Measurements from ENCODE around the gene ADIPOQ.
A peak's percentile ranks its signal among the peaks of the same experiment; 100 is the strongest.
"Not testable (repeated sequence)": the region's sequence is repeated elsewhere in the genome, so short reads cannot be mapped to it uniquely, and the experiment has no call there.

The ADIPOQ gene

DNA sequence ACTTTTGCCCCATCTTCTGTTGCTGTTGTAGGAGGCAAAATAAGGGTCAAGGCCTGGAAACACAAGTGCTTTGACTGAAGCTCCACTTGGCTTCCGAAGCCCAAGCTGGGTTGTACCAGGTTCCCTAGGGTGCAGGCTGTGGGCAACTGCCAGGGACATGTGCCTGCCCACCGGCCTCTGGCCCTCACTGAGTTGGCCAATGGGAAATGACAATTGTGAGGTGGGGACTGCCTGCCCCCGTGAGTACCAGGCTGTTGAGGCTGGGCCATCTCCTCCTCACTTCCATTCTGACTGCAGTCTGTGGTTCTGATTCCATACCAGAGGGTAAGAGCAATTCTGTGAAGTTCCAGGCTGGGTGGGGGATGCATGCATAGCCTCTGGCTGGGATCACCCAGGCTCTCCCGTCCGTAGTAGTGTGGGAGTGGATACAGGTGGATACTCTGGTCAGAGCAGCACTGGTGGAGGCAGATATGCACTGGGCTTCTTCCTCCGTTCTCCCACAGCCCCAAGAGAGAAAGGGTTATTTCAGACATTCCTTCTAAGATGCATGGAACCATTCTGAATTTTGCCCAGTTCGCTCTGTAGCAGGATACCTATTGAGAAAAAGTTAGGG lies at the start of gene ADIPOQ:
TSS of gene ADIPOQ (plus strand) at position 285 of the 613 bp plus-strand sequence. CDS start 10,349 bp downstream, outside the sequence.
- DNase-seq (ENCODE audit: low read depth in 2 of 2): no peak

DNA sequence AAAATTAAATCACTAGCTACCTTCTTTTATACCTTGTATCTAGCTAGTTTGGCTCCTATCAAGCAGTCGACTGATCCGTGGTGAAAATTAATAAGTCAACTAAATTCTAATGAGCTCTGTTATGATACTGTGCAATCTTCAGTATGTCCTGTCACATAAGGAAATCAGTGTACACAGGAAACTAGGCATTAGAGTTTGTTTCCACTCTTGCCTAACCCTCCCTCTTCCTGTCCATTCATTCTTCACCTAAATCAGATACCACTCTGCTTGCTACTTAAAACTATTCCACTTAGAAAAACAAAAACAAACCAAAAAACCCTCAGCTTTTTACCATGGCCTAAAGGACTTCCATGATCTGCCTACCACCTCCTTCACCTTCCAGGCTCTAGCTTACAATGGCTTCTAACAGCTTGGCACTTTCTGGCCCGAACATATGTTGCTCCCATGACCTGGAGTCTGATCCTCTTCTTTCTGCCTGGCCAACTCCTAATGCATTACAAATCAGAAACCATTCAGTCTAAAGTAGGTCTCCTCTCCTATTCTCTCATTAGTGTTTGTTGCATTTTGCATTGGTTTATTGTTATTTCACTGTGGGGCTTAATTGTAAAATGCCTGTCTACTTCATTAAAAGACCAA lies 44.2 kb upstream of the ADIPOQ start:
- no peak for DNase-seq (ENCODE audit: low read depth in 2 of 2)

DNA sequence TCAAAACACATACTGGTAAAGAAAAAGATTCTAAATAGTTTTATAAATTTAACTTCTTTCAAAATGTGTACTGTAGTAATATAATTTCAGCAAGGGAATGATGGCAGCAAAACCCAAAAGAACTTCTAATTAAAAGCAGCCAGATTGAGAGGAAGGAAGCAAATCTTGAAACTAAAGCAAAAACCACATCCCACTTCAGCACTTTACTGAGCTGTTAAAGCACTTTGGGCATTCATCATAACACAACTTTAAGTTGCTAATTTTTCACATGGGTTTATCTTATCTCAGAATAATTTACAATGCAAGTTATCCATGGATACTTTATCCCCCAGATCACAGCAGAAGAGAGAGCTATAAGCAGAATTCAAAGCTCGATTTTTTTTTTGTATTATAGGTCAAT lies 42.2 kb upstream of the ADIPOQ start:
- no peak for DNase-seq (ENCODE audit: low read depth in 2 of 2)

DNA sequence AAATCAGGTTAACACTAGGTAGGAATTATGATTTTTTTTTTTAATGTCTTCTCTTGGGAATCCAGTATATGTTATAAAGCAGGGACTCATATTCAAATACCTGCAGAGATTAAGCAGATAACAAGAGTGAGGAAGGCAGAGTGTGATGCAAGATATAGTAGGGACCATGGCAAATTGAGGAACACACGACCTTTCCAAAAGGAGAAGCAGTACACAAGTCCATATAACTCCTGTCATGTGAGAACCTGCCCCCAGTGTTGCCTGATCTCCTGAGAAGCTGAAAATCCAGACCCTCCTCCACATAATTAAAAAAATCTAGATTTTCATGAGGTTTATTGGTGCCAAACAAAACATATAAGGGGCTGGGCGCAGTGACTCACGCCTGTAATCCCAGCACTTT lies 39.8 kb upstream of the ADIPOQ start:
- DNase-seq (ENCODE audit: low read depth in 2 of 2): no peak

DNA sequence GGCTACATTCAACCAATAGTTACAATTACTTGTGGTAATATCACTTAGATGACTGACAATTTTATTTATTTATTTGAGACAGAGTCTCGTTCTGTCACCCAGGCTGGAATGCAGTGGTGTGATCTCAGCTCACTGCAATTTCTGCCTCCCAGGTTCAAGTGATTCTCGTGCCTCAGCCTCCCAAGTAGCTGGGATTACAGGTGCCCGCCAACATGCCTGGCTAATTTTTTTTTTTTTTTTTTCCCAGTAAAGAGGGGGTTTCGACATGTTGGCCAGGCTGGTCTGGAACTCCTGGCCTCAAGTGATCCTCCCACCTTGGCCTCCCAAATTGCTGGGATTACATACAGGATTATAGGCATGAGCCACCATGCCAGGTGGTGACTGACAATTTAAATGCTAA lies 39.1 kb upstream of the ADIPOQ start:
- DNase-seq (ENCODE audit: low read depth in 2 of 2): not testable (repeated sequence)

DNA sequence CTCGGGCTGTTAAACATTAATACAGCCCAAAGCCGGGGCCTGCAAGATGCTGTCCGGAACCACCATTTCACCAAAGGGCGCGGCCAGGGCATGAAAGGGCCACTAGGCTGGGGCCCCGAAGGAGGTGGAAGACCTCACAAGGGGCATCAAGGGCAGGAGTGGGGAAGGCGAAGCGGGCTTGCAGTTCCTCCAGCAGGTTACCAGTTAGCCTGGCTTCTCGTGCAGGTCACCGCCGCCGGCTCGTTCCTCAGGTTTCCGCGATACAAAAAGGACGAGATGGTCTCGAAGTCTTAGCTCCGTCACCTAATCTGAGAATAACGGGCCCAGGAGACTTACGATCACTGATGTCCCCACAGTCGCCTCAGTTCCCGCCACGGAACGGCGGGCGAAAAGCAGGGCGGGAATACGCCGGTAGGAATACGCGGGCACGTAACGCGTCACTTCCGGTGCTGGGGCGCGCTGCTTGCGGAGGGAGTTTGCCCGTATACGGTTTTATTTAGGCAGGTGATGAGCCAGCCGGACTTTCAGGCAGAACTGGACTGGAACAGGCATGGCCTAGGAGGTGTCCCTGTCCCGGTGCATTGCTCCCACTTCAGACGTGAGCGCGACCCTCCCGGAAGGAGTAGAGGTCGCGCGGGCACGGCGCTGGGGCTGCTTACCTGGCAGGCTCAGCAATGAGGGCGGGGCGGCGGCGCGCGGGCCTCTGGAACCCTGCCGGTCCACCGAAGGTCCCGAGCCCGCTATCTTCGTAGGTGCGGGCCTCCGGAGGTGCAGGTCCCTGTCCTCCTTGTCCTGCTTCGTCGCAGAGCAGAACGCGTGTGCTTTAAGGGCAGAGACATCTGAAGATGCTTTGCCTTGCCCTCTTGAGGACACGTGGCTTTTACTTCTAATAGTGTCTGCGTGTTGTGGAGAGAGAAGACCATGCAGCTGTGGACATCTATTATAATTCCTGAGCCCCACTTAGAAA lies 36.1 kb upstream of the ADIPOQ start, which contains the start of gene RFC4:
TSS of gene RFC4 (minus strand) at position 394 of the 967 bp plus-strand sequence. CDS start 1,769 bp downstream, outside the sequence.
- DNase-seq (ENCODE audit: low read depth in 2 of 2): peak; percentile 82 to 85

DNA sequence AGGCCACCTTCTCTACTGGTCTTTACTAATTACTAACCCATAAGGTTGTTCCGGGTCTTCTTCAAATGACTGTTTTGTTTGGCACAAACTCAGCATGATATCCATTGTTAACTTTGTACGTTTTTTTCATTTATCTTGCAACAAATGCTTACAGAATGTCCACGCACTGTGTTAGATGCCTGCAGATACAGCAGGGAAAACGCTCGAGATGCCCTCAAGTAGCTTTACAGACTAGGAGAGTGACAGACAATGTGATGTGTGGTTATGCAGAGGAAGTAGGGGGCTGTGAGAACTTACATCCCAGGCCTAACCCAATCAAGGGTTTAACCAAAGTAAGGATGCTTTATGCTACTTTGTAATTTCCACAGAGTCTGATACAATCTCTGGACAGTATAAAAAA lies 35.3 kb upstream of the ADIPOQ start:
- DNase-seq (ENCODE audit: low read depth in 2 of 2): no peak

DNA sequence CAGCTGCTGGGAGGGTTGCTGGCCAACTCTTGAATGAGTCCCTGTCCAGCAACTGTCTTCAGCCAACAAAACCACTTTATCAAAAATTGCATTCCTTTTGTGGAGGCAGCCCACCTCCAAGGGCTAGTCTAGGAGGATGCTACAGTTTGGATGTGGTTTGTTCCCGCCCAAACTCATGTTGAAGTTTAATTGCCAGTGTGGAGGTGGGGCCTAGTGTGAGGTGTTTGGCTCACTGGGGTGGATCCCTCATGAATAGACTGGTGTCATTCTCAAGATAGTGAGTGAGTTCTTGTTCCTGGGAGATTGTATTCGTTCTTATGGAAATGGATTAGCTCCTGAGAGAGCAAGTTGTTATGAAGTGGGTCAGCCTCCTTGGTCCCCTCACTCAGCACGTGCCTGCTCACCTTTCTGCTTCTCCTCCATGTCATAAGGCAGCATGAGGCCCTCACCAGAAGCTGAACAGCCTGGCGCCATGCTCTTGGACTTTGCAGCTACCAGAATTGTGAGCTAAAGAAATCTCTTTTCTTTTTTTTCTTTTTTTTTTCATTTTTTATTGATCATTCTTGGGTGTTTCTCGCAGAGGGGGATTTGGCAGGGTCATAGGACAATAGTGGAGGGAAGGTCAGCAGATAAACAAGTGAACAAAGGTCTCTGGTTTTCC lies 32.0 kb upstream of the ADIPOQ start:
- DNase-seq (ENCODE audit: low read depth in 2 of 2): no peak

DNA sequence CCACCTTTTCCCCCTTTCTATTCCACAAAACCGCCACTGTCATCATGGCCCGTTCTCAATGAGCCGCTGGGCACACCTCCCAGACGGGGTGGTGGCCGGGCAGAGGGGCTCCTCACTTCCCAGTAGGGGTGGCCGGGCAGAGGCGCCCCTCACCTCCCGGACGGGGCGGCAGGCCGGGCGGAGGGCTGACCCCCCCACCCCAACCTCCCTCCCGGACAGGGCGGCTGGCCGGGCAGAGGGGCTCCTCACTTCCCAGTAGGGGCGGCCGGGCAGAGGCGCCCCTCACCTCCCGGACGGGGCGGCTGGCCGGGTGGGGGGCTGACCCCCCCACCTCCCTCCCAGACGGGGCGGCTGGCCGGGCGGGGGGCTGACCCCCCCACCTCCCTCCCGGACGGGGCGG lies 31.2 kb upstream of the ADIPOQ start:
- DNase-seq (ENCODE audit: low read depth in 2 of 2): not testable (repeated sequence)

DNA sequence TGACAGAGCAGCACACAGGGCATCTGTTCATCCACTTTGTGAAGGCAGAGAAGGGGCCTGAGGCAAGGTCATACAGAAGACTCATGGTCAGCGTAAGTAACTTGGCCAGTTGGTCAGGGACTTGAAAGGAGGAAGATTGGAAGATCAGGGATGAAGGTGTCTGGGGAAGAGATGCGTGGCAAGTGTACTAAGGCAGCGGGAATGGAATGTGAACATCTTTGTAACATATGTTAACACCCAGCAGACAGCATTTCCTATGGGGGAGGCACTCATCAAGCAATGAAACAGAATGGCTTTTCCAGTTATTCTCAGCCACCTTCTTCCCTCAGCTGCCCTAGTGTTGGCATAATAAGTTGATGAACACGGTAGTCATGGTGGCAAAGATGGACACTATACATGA lies 28.4 kb upstream of the ADIPOQ start:
- no peak for DNase-seq (ENCODE audit: low read depth in 2 of 2)

DNA sequence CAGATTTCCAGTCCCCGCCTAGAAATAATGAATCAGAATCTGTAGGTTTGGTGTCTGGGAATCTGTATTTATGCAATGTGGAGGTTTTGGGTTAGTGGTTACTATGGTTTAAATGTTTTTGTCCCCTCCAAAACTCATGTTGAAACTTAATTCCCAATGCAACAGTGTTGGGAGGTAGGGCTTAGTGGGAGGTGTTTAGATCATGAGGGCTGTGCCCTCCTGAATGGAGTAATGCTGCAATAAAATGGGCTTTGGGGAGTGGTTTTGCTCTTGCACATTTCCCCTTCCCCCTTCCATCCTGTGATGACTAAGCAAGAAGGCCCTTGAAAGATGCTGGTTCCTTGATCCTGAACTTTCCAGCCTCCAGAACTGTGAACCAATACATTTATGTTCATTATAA lies 27.1 kb upstream of the ADIPOQ start:
- no peak for DNase-seq (ENCODE audit: low read depth in 2 of 2)

DNA sequence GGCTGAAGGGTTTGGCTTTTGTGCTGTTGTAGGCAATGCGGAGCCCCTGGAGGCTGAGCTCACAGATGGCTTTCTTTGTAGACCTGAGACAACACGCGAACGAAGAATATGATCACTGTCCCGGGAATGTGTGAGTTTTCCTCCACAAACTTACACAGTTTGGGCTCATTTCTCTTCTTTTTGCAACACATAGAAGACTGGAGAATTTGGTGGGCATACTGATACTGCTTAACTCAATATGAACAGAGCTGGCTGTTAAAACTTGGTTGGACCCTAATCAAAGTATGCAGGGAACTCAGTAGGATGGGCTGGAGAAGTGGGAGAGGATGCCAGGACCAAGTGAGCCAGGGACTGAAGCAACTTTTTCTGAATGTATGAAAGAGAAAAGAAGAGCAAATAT lies 24.0 kb upstream of the ADIPOQ start:
- no peak for DNase-seq (ENCODE audit: low read depth in 2 of 2)

DNA sequence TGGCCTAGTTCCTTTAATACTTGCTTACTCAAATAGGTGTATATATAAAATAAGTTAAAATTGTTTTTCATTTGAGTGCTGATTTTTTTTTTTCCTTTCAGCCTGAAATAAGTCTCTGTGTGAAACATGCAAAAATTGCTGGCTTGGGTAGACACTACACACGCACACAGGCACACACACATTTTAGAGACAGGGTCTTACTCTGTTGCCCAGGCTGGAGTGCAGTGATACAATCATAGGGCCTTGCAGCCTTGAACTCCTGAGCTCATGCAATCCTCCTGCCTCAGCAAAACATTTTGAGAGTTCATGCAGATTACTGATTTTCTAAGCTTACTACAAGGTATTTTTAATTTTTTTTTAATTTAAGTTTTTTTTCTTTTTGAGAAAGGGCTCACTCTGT lies 23.6 kb upstream of the ADIPOQ start:
- DNase-seq (ENCODE audit: low read depth in 2 of 2): no peak

DNA sequence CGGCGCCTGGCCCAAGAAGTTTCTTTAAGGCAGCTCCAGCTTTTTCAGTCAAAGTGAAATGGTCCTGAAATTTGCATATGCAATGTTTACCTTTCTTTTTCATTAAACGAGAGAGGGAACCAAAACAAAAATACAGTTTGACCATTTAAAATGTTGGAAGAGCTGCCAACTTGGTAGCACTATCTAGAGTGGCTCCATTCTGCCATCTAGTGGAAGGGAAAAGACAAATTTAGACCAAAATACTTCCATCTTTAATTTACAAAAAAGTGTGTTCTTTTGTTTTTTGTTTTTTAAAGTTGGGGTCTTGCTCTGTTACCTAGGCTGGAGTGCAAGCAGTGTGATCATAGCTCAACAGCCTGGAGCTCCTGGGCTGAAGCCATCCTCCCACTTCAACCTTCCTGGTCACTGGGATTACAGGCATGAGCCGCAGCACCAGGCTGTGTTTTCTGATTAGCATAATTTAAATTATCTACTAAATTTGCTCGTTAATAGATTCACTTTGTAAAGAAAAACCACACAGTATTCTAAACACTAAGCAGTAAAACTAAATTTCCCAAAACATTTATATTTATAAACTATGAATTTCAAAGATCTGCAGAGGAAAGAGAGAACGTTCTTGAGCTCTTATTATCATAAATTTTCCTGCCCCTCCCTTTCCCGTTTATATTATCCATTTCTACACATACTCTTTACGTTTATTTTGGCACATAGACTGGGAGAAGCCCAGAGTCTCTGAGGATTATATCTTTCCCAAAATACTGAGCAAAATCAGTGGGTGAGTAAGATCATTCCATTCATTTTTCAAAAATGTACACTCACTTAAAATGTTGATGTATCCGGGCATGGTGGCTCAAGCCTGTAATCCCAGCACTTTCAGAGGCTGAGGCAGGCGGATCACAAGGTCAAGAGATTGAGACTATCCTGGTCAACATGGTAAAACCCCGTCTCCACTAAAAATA lies 20.8 kb upstream of the ADIPOQ start:
- no peak for DNase-seq (ENCODE audit: low read depth in 2 of 2)

DNA sequence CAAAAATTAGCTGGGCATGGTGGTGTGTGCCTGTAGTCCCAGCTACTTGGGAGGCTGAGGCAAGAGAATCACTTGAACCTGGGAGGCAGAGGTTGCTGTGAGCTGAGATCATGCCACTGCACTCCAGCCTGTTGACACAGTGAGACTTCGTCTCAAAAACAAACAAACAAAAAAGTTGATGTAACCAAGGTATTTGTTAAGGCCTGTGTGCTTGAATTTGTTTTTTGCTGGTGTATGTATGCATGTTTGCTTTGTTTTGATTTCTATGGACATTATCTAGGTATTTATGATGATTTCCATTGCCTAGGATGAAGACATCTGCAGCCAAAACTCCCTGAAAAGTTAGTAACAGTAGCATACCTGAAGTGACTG lies 20.1 kb upstream of the ADIPOQ start:
- not testable (repeated sequence) for DNase-seq (ENCODE audit: low read depth in 2 of 2)

DNA sequence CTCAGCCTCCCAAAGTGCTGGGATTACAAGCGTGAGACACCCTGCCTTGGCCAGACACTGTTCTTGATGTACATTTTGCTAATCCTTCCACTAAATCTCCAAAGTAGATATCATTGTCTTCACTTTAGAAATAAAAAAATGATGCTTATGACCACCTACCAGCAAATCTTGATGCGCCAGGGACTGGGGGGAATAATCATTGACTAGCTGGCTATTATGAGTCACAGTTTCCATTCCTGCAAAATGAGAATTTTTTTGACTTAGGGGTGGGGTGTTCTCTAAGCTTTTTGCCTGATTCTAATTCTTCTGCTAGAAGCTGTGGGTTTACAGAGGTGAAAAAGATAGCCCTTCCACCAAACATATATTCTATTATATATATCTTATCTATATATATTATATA lies 19.1 kb upstream of the ADIPOQ start:
- DNase-seq (ENCODE audit: low read depth in 2 of 2): no peak

DNA sequence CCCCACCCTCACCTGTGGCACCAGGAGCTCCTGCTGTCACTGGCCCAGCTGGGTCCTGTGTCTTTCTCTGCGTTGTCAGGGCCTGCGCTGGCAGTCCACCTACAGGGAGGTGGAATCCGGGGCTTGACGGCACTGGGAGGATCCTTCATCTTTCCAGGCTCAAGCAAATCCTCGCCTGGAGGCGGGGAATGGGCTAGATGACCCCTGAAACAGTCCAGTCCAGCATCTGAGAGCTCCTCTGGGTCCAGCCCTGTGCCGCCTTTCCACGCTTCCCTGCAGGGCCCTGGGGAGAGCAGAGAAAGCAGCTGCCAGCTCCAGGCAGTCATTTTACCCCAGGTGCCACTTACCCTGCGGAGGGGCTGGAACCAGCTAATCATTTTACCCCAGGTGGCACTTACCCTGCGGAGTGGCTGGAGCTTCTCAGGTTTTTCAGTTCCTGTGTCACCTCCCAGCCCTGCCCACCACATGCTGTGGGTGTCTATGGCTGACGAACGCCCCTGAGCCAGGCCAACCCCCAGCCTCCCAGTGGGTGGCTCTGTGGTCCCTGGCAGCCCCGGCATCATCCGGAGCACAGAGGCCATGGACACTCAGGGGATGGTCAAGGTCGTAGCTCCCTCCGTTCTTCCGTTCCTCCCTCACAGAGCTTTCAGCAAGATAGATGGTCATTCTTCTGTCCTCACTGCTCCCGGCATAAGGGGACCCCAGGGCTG lies 17.9 kb upstream of the ADIPOQ start:
- DNase-seq (ENCODE audit: low read depth in 2 of 2): no peak

DNA sequence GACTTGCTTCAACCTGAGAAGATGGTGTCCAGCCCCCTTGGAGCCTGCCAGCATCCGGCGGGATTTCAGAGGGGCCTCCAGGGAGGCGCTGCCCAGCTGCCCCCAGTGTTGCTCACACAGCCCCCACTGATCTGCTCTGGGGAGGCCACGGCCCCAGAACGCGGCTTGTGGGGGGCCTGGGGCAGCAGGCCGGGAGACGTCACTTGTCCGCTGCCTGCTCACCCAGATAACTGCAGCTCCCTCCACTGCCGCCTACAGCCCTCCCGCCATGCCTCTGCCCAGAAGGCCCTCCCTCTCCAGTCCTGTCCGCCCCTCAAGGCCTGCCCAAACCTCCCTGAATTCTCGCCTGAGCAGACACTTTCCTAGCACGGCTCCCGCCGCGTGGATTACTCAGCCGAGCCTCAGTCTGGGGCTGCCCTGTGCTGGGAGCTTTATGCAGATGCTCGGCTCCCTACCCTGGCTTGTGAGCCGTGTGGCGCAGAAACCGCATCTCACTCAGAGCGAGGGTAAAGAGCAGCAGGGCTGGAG lies 17.2 kb upstream of the ADIPOQ start:
- peak; percentile 36 to 38 for DNase-seq (ENCODE audit: low read depth in 2 of 2)

DNA sequence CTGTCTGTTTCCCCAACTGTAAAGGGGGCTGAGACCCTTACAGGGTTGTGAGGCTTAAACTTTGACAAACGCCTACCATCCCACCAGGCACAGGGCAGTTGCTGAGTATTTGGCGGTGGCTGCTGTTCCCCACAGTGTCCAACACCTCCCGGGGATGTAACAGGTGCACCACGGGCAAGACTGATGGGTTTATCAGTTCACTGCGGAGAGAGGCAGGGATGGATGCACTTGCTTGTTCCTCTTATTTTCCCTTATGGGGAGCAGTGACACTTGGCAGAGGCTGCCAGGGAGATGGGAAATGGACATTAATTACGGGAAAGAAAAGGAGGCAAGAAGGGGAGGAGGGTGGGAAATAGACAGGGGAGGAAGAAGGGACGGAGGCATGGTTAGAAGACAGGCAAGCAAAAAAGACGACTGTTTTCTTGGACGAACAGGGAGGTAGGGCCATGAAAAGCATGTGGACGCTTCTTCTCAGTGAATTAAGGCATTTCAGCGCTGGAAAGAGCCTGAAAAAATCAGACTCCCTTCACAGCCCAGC lies 16.6 kb upstream of the ADIPOQ start:
- DNase-seq (ENCODE audit: low read depth in 2 of 2): no peak

Data from stimulated activated CD8-positive, alpha-beta memory T cell treated with anti-CD3 and anti-CD28 coated beads, Interleukin-2, amount 100 ng/mL, for 48 hours (primary cell).